ENCODE results near the gene BLZF1. TPM values are rescaled to one million over a fixed set of nuclear protein-coding genes. Genes with fewer than 3 reads are reported as not detected.

BLZF1 gene, protein sequence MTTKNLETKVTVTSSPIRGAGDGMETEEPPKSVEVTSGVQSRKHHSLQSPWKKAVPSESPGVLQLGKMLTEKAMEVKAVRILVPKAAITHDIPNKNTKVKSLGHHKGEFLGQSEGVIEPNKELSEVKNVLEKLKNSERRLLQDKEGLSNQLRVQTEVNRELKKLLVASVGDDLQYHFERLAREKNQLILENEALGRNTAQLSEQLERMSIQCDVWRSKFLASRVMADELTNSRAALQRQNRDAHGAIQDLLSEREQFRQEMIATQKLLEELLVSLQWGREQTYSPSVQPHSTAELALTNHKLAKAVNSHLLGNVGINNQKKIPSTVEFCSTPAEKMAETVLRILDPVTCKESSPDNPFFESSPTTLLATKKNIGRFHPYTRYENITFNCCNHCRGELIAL
- total RNA-seq: 19.6 and 24.9 TPM in 2 replicates

GRCh38 chr1:169367686-169368405 lies at the start of gene BLZF1, which contains the start of gene NME7:
TSS of gene BLZF1 (plus strand) at chr1:169368195. CDS start at chr1:169369523, 1,328 bp downstream.
TSS of gene NME7 (minus strand) at chr1:169367797. CDS start at chr1:169367710, 87 bp downstream.

GRCh38 chr1:169427081-169427641 lies 59.2 kb downstream of the BLZF1 start, which contains the start of gene CCDC181:
TSS of gene CCDC181 (minus strand) at chr1:169427474. CDS start at chr1:169424927, 2,547 bp downstream.

Other genes with a start within 250 kb of the BLZF1 start
- 8.5 and 20.8 TPM in 2 replicates for gene NME7, start 398 bp upstream of the BLZF1 start, total RNA-seq
- gene CCDC181, start 59.3 kb downstream of the BLZF1 start, total RNA-seq: 0.33 TPM in 1 of 2 replicates, not detected in the other
- gene SLC19A2, start 117.7 kb downstream of the BLZF1 start, total RNA-seq: 5.6 and 6.6 TPM in 2 replicates
- gene F5, start 218.3 kb downstream of the BLZF1 start, total RNA-seq: under 0.01 TPM in 1 of 2 replicates, not detected in the other